Osteocyte (in vitro differentiated cells): ENCODE data around the gene TENM4. TPM values are rescaled to one million over a fixed set of nuclear protein-coding genes. Genes with fewer than 3 reads are reported as not detected.
A peak's percentile ranks its signal among the peaks of the same experiment; 100 is the strongest.

ENCODE experiments used
- DNase-seq: peaks from one replicate; pipeline ENCODE4 v3.0.0; 2021; ENCODE audit warnings: mixed read lengths; ENCODE audit not compliant: unreplicated experiment; ENCODE audit errors: extremely low spot score
- H3K27ac Mint-ChIP-seq: one replicate; pipeline ENCODE4 v1.8.0; 2021; ENCODE audit warnings: mild to moderate bottlenecking, mixed read lengths; ENCODE audit not compliant: unreplicated experiment
- H3K27me3 Mint-ChIP-seq: one replicate; pipeline ENCODE4 v1.8.0; 2021; ENCODE audit warnings: mixed read lengths; ENCODE audit not compliant: unreplicated experiment
- H3K36me3 Mint-ChIP-seq: one replicate; pipeline ENCODE4 v1.8.0; 2021; ENCODE audit warnings: mixed read lengths; ENCODE audit not compliant: unreplicated experiment
- H3K4me1 Mint-ChIP-seq: one replicate; pipeline ENCODE4 v1.8.0; 2021; ENCODE audit warnings: mixed read lengths; ENCODE audit not compliant: unreplicated experiment
- H3K4me3 Mint-ChIP-seq: one replicate; pipeline ENCODE4 v1.8.0; 2021; ENCODE audit warnings: mild to moderate bottlenecking, moderate library complexity, mixed read lengths; ENCODE audit not compliant: unreplicated experiment
- H3K9me3 Mint-ChIP-seq: one replicate; pipeline ENCODE4 v1.8.0; 2021; ENCODE audit warnings: mixed read lengths; ENCODE audit not compliant: unreplicated experiment
- total RNA-seq: library from RNA; stranded (reverse); gene quantifications from 2 replicates; pipeline ENCODE4 v1.2.1, GENCODE V29; 2021
- TF ChIP-seq, protein P1 (sequence below): fragments of 200-600 bp; sonication (generic); IDR thresholded peaks from 2 replicates; pipeline ENCODE4 v1.5.0; 2021; ENCODE audit warnings: antibody characterized with exemption, mild to moderate bottlenecking, moderate library complexity

Gene TENM4
- total RNA-seq, 1 donor from 2014 or later = 74.1 TPM

GRCh38 chr11:79336797-79337517 is 103.9 kb downstream of the TENM4 start:
- H3K9me3 Mint-ChIP-seq = no peaks in the 10 kb centered on the region
- no peak overlapping the region for H3K4me3 Mint-ChIP-seq
- TF ChIP-seq, protein P1, sequence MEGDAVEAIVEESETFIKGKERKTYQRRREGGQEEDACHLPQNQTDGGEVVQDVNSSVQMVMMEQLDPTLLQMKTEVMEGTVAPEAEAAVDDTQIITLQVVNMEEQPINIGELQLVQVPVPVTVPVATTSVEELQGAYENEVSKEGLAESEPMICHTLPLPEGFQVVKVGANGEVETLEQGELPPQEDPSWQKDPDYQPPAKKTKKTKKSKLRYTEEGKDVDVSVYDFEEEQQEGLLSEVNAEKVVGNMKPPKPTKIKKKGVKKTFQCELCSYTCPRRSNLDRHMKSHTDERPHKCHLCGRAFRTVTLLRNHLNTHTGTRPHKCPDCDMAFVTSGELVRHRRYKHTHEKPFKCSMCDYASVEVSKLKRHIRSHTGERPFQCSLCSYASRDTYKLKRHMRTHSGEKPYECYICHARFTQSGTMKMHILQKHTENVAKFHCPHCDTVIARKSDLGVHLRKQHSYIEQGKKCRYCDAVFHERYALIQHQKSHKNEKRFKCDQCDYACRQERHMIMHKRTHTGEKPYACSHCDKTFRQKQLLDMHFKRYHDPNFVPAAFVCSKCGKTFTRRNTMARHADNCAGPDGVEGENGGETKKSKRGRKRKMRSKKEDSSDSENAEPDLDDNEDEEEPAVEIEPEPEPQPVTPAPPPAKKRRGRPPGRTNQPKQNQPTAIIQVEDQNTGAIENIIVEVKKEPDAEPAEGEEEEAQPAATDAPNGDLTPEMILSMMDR = no peak
- H3K27ac Mint-ChIP-seq = no peak overlapping the region
- DNase-seq = no peak
- H3K36me3 Mint-ChIP-seq = no peaks in the 10 kb centered on the region
- peaks cover 9% of the 10 kb centered on the region for H3K4me1 Mint-ChIP-seq
- no peaks in the 10 kb centered on the region for H3K27me3 Mint-ChIP-seq

GRCh38 chr11:79335681-79336080 is 105.1 kb downstream of the TENM4 start:
- TF ChIP-seq, protein P1 = no peak
- H3K4me3 Mint-ChIP-seq = no peak overlapping the region
- peaks cover 9% of the 10 kb centered on the region for H3K4me1 Mint-ChIP-seq
- no peaks in the 10 kb centered on the region for H3K36me3 Mint-ChIP-seq
- no peaks in the 10 kb centered on the region for H3K27me3 Mint-ChIP-seq
- DNase-seq = no peak
- no peak overlapping the region for H3K27ac Mint-ChIP-seq
- no peaks in the 10 kb centered on the region for H3K9me3 Mint-ChIP-seq

- H3K27me3 Mint-ChIP-seq = no peaks in the 10 kb centered on the region
- no peak overlapping the region for H3K4me3 Mint-ChIP-seq
- H3K36me3 Mint-ChIP-seq = no peaks in the 10 kb centered on the region
- TF ChIP-seq, protein P1 = no peak
- peak overlapping the region; percentile 17 for H3K27ac Mint-ChIP-seq
- H3K9me3 Mint-ChIP-seq = no peaks in the 10 kb centered on the region
- DNase-seq = no peak
- H3K4me1 Mint-ChIP-seq = peaks cover 9% of the 10 kb centered on the region
Observed at GRCh38 chr11:79333355-79333754, 107.5 kb downstream of the TENM4 start.

- H3K4me1 Mint-ChIP-seq = peaks cover 9% of the 10 kb centered on the region
- no peak for DNase-seq
- TF ChIP-seq, protein P1 = no peak
- H3K9me3 Mint-ChIP-seq = no peaks in the 10 kb centered on the region
- no peaks in the 10 kb centered on the region for H3K27me3 Mint-ChIP-seq
- H3K27ac Mint-ChIP-seq = no peak overlapping the region
- H3K4me3 Mint-ChIP-seq = no peak overlapping the region
- H3K36me3 Mint-ChIP-seq = no peaks in the 10 kb centered on the region
Observed at GRCh38 chr11:79332017-79332416, 108.8 kb downstream of the TENM4 start.

GRCh38 chr11:79331203-79331901 is 109.5 kb downstream of the TENM4 start:
- H3K9me3 Mint-ChIP-seq = no peaks in the 10 kb centered on the region
- TF ChIP-seq, protein P1 = no peak
- H3K4me1 Mint-ChIP-seq = peaks cover 9% of the 10 kb centered on the region
- no peak overlapping the region for H3K4me3 Mint-ChIP-seq
- no peaks in the 10 kb centered on the region for H3K36me3 Mint-ChIP-seq
- no peaks in the 10 kb centered on the region for H3K27me3 Mint-ChIP-seq
- no peak overlapping the region for H3K27ac Mint-ChIP-seq
- DNase-seq = no peak
